IPS-20b (cell line): ENCODE measurements around the gene UVRAG.
"Not testable (repeated sequence)": the region's sequence is repeated elsewhere in the genome, so short reads cannot be mapped to it uniquely, and the experiment has no call there.

ENCODE experiments used
- H3K27ac ChIP-seq: one replicate; pipeline ENCODE4 v1.5.1; 2013; ENCODE audit warnings: low read length
- H3K27me3 ChIP-seq: 2 replicates; pipeline ENCODE4 v1.6.1; 2013; ENCODE audit warnings: mild to moderate bottlenecking, low read length, inconsistent platforms; ENCODE audit not compliant: insufficient read depth
- H3K36me3 ChIP-seq: 2 replicates; pipeline ENCODE4 v1.6.1; 2013; ENCODE audit warnings: low read depth, mild to moderate bottlenecking, inconsistent platforms, low read length, moderate library complexity; ENCODE audit not compliant: insufficient read depth
- H3K4me1 ChIP-seq: 2 replicates; pipeline ENCODE4 v1.6.1; 2013; ENCODE audit warnings: mild to moderate bottlenecking, control low read depth, inconsistent platforms, low read length, moderate library complexity; ENCODE audit not compliant: insufficient read depth
- H3K4me3 ChIP-seq: 2 replicates; pipeline ENCODE4 v1.5.1; 2013; ENCODE audit warnings: mild to moderate bottlenecking, low read length, inconsistent platforms
- H3K9ac ChIP-seq: 2 replicates; pipeline ENCODE4 v1.6.1; 2013; ENCODE audit warnings: low read depth, mild to moderate bottlenecking, inconsistent platforms, low read length, moderate library complexity
- H3K9me3 ChIP-seq: 2 replicates; pipeline ENCODE4 v1.6.1; 2013; ENCODE audit warnings: mild to moderate bottlenecking, low read depth, low read length, inconsistent platforms; ENCODE audit not compliant: insufficient read depth

UVRAG gene

DNA sequence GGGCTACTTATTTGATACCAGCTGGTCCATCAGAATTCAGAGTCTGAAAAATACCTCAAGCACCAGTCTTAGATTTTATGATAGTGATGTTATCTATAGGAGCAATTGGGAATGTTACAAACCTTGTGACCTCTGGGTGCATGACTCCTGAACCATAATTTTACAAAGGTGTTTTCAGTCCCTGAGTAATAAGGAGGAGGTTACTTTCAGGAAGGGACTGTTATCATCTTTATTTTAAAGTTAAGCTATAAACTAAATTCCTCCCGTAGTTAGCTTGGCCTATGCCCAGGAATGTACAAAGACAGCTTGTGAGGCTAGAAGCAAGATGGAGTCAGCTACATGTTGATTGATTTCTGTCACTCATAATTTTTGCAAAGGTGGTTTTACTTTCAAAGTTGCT, 101.9 kb downstream of the UVRAG start:
- Histone ChIP-seq H3K36me3 (no peaks in the 10 kb centered on the region), H3K4me3 (no peak overlapping the region), H3K27me3 (no peaks in the 10 kb centered on the region), H3K27ac (no peak overlapping the region), H3K9me3 (no peaks in the 10 kb centered on the region), H3K4me1 (no peaks in the 10 kb centered on the region), H3K9ac (no peak overlapping the region)

DNA sequence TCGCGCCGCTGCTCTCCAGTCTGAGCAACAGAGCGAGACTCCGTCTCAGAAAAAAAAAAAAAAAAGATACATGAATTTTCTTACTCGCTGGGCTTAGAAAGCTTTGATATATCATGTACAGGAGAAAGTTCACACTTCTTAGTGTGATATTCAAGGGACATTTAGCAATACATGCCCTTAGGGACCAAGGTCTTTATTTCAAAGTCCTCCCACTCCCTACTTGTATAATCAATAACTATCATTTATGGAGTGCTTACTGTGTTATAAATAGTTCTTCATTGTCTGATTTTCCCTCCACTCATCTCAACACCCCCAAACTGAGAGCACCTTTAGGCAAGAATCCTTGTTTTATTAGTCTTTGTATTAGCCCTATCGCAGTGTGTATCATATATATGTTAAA, 103.3 kb downstream of the UVRAG start:
- H3K9me3 ChIP-seq = no peaks in the 10 kb centered on the region
- no peak overlapping the region for H3K9ac ChIP-seq
- H3K27me3 ChIP-seq = no peaks in the 10 kb centered on the region
- H3K4me1 ChIP-seq = no peaks in the 10 kb centered on the region
- no peak overlapping the region for H3K4me3 ChIP-seq
- no peaks in the 10 kb centered on the region for H3K36me3 ChIP-seq
- H3K27ac ChIP-seq = no peak overlapping the region

DNA sequence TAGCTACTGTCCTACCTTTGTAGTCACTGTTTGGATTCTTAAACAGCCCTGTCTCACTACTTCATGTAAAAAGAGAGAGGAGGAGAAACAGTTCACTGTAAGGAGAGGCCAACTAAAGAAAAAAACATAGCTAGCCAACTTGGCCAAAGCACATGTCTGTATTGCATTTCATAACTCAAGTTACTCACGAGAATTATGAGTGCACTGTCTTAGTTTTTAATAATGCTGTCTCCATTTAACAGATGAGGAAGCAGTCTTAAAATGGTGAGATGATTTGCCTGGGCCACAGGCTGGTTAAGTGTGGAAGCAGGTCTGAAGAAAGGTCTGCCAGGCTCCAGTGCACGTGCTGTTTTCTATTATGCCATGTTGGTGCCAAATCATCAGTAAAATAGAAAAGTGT, 104.5 kb downstream of the UVRAG start:
- Histone ChIP-seq H3K9ac (no peak overlapping the region), H3K27ac (no peak overlapping the region), H3K4me1 (no peaks in the 10 kb centered on the region), H3K36me3 (no peaks in the 10 kb centered on the region), H3K4me3 (no peak overlapping the region), H3K9me3 (no peaks in the 10 kb centered on the region), H3K27me3 (no peaks in the 10 kb centered on the region)

- Histone ChIP-seq H3K9ac (no peak overlapping the region), H3K36me3 (no peaks in the 10 kb centered on the region), H3K4me1 (no peaks in the 10 kb centered on the region), H3K9me3 (no peaks in the 10 kb centered on the region), H3K4me3 (no peak overlapping the region), H3K27ac (no peak overlapping the region), H3K27me3 (no peaks in the 10 kb centered on the region)
These were observed 105.8 kb downstream of the UVRAG start for GRCh38 chr11:75920848-75921247.

DNA sequence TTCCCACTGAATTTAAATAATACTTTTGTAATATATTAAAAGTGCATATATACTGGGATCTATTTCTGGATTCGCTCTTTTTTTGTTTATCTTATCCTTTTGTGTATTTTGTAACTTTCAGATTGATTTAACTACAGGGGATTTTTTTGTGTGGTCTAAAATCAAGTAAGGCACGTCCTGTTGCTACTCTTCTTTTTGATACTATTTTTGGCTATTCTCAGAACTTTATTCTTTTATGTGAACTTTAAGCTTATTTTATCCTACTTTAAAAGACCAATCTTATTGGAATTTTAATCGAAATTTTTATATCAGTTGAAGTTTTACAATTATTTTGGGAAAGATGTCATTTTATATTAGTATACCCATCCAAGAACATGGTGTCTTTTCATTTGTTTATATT, 106.8 kb downstream of the UVRAG start:
- Histone ChIP-seq H3K27ac (no peak overlapping the region), H3K4me1 (no peaks in the 10 kb centered on the region), H3K36me3 (no peaks in the 10 kb centered on the region), H3K4me3 (no peak overlapping the region), H3K27me3 (no peaks in the 10 kb centered on the region), H3K9me3 (no peaks in the 10 kb centered on the region), H3K9ac (no peak overlapping the region)

DNA sequence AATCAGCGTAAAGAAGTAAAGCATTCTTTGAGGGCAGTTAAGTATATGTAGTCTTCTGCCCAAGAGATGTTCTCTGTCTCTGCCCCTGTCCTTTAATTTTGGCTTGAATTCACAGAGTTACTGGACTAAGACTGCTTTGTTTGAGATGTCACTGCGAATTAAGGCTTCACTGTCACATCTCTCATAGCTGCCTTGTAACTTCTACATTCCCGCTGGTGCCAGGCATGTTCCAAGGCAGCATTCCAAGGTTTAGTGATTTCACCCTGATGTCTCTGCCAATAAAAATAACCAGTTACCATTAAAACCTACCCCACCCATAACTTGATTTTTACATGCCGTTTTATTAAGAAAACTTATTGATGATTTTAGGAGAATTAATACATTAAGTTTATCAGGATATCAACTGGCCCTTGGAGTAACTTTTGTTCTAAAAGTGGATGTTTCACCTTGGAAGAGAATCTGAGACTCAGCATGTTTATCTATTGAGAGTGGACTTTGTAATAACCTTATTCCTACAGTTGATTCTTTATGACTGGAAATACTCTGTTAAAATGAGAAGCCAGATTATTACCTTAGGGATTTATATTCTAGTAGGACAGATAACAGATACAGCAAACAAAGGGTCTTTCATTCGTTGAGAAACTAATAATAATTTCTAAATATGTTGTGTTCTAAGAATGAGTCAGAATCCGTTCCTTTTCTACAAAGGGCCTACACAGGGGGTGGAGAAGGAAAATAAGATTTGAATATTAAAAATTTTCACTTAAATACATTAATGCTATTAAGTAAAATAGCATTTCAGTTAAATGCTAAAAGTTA, 110.2 kb downstream of the UVRAG start:
- Histone ChIP-seq H3K27ac (no peak overlapping the region), H3K9ac (no peak overlapping the region), H3K4me3 (no peak overlapping the region), H3K9me3 (no peaks in the 10 kb centered on the region), H3K36me3 (no peaks in the 10 kb centered on the region), H3K4me1 (no peaks in the 10 kb centered on the region; the same call in 1 of the 2 replicates), H3K27me3 (no peaks in the 10 kb centered on the region)

- Histone ChIP-seq H3K36me3 (no peaks in the 10 kb centered on the region), H3K4me1 (no peaks in the 10 kb centered on the region; the same call in 1 of the 2 replicates), H3K27me3 (no peaks in the 10 kb centered on the region), H3K4me3 (no peak overlapping the region), H3K9ac (no peak overlapping the region), H3K9me3 (no peaks in the 10 kb centered on the region), H3K27ac (no peak overlapping the region)
These were observed 110.8 kb downstream of the UVRAG start for GRCh38 chr11:75925785-75926164.

DNA sequence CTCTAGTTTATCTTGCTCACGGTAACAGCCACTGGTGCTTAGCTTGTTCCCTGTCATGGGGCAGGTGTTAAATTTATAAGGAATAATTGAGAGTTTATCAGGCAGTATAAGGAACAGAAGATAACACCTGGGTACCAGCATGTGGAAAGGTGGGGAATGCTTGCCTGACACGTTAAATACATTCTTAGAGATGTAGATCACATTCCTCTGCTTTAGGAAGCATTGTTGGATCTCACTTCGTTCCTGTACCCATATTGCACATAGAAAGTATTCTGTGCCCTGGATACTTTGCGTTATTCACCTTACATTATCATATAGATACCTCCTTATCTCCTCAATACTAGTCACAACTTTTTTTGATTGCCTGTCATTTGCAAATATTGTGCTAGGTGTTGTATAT, 114.7 kb downstream of the UVRAG start:
- Histone ChIP-seq H3K27me3 (no peaks in the 10 kb centered on the region), H3K4me1 (no peaks in the 10 kb centered on the region; the same call in 1 of the 2 replicates), H3K4me3 (no peak overlapping the region), H3K9ac (no peak overlapping the region), H3K36me3 (no peaks in the 10 kb centered on the region), H3K27ac (no peak overlapping the region), H3K9me3 (no peaks in the 10 kb centered on the region)

GRCh38 chr11:75930534-75930933, 115.5 kb downstream of the UVRAG start:
- H3K4me3 ChIP-seq = no peak overlapping the region
- H3K9me3 ChIP-seq = no peaks in the 10 kb centered on the region
- no peaks in the 10 kb centered on the region for H3K36me3 ChIP-seq
- H3K27ac ChIP-seq = no peak overlapping the region
- no peak overlapping the region for H3K9ac ChIP-seq
- H3K27me3 ChIP-seq = no peaks in the 10 kb centered on the region
- no peaks in the 10 kb centered on the region; the same call in 1 of the 2 replicates for H3K4me1 ChIP-seq

GRCh38 chr11:75931124-75931523, 116.1 kb downstream of the UVRAG start:
- H3K9me3 ChIP-seq = no peaks in the 10 kb centered on the region
- no peak overlapping the region for H3K4me3 ChIP-seq
- H3K9ac ChIP-seq = no peak overlapping the region
- no peaks in the 10 kb centered on the region for H3K27me3 ChIP-seq
- H3K27ac ChIP-seq = no peak overlapping the region
- H3K4me1 ChIP-seq = no peaks in the 10 kb centered on the region; the same call in 1 of the 2 replicates
- no peaks in the 10 kb centered on the region for H3K36me3 ChIP-seq

DNA sequence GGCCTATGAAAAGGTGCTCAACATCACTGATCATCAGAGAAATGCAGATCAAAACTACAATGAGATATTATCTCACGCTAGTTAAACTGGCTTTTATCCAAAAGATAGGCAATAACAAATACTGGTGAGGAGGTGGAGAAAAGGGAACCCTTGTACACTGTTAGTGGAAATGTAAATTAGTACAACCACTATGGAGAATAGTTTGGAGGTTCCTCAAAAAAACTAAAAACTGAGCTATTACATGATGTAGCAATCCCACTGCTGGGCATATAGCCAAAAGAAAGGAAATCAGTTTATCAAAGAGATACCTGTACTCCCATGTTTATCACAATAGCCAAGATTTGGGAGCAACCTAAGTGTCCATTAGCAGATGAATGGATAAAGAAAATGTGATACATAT, 118.7 kb downstream of the UVRAG start:
- not testable (repeated sequence) for H3K4me1 ChIP-seq, H3K27ac ChIP-seq

GRCh38 chr11:75934851-75935250, 119.8 kb downstream of the UVRAG start:
- Histone ChIP-seq H3K27me3 (no peaks in the 10 kb centered on the region), H3K4me1 (no peaks in the 10 kb centered on the region), H3K4me3 (no peak overlapping the region), H3K9ac (no peak overlapping the region), H3K36me3 (no peaks in the 10 kb centered on the region), H3K27ac (no peak overlapping the region), H3K9me3 (no peaks in the 10 kb centered on the region)

More for the DNA sequence above, 118.7 kb downstream of the UVRAG start:
- H3K9me3 ChIP-seq, H3K9ac ChIP-seq, H3K4me3 ChIP-seq, H3K27me3 ChIP-seq, H3K36me3 ChIP-seq: not testable (repeated sequence)
